Activated CD4-positive, CD25-positive, alpha-beta regulatory T cell (primary cell): Measurements from ENCODE around the gene ANXA6.
A peak's percentile ranks its signal among the peaks of the same experiment; 100 is the strongest.
"Not testable (repeated sequence)": the region's sequence is repeated elsewhere in the genome, so short reads cannot be mapped to it uniquely, and the experiment has no call there.

Experiments used
- DNase-seq, 4 experiments: peaks; one replicate each; lab custom pipeline; 2025; lab: John Stamatoyannopoulos, UW

ANXA6 gene

DNA sequence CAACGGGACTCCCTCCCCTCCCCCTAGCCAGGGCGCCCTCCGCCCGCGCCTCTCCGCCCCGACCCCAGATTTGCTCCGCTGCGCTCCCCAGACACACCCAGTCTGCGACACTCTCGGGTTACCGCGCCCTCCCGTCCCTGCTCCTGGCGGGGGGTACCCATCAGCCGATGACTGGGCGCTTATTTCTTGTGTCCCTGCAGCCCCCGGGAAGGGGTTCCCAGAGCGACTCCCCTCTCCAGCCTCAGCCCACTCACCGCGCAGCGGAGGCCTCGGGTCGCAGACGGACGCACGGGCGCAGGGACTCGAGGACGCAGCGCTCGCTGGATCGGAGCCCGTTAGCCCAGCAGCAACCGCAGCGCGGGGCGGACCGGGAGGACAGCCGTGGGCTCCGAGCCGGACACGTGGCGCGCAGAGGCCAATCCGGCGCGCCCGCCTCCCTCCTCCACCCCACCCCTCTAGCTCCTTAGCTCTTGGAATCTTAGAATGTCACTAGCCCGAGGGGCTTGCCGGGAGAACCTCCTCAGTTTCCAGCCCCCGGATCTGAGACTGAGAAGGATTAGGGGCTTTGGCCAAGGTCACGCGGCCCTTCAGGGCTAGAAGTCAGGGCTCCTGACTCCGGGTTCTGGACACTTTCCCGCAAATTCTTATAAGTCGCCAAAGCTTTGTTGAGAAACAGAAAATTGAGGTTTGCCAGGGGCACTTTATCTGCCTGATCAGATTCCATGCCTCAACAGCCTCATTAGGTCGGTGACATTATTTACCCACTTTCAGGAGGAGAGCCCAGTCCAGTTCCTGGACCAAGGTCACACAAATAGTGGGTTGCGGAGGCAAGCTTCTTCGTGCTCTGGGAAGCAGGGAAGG lies at the start of gene ANXA6:
Gene ANXA6 (minus strand): TSS at position 354 of the 861 bp plus-strand sequence. CDS start 9,878 bp downstream, outside the sequence.
- DNase-seq = peak; percentile 16 to 47 (median 31)

DNA sequence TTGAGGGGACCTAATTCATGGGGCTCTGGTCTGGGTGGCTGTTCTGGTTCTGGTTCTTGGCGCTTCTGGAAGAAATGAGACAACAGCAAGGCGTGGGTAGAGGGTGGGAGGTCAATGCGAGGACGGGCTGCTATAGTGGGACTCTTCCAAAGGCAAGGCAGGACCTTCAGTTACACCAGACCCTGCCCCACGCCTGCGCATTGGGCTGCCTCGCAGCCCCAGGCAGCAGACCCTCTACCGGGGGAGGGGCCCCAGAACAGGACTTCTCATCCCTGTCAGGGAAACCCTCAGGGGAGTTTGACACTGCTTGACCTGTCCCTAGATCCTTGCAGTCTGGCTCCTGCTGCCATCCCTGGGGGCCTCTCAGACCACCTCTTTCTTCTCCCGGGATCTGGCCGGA lies 47.8 kb upstream of the ANXA6 start:
- no peak for DNase-seq

DNA sequence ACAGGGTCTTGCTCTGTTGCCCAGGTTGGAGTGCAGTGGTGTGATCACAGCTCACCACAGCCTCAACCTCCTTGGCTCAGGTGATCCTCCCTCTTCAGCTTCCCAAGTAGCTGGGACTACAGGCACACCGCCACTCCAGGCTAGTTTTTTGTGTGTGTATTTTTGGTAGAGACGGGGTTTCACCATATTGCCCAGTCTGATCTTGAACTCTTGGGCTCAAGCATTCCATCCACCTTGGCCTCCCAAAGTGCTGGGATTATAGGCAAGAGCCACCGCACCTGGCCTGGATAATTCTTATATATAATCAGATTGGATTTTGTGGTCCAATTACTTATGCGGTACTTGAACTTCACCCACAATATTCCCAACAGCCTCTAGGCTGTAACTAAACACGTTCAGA lies 46.5 kb upstream of the ANXA6 start:
- DNase-seq = no peak

DNA sequence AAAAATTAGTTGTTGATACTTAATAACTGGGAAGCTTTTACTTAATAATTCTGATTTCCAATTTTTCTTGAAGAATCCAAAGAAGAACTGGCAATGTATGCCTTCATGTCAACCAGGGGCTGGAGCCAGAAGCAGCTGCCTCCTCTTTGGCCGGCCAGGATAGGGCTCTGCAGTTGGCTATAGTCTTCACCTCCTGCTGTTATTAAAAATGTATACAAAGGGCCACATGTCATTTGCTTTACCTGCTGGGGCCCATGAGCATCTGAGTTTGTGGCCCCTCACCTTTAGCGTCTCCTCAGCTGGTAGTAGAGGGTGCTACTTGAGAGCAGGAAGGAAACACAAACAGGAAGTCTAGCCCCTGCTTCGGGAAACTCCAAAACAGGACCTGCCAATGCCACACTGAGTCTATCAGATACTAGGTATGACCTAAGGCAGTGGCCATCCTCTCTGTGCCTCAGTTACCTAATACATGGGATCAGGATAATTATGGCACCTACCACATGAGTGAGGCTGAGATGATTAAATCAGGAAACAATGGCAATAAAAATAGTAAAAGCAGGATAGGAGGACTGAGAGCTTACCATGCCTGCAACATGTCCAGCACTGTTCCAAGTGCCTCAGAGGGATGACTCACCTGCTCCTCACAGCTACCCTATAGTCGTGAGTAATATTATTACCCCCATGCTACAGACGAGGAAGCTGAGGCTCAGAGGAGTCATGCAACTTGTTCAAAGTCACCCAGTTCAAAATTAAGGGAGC lies 45.0 kb upstream of the ANXA6 start:
- no peak for DNase-seq

DNA sequence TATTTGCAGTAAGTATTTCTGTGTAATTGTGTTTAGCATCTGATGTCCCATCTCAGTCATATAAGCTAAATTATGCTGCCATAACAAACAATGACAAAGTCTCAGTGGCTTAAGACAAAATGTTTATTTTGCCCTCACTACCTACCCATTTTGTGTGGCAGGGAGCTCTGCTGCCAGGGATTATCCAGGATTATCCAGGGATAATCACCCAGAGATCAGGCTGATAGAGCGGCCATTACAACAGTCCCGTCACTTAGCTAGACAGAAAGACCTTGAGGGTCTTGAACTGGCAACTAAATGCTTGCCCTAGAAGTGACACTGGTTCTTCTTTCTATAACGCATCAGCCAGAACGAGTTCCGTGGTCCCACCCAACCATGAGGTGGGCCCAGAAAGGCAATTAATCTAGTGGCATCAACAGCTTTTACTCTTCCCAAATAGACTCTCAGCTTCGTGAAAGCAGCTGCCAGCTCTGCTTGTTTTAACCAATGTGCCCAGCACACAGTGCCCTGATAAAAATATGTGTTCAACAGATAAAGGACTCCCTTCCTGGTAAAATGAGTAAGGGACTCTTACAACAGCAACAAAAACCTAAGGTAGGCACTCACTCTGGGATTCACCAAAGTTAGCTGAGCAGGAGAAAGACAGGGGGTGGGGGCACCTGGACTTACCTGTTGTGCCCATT lies 43.5 kb upstream of the ANXA6 start:
- no peak for DNase-seq

DNA sequence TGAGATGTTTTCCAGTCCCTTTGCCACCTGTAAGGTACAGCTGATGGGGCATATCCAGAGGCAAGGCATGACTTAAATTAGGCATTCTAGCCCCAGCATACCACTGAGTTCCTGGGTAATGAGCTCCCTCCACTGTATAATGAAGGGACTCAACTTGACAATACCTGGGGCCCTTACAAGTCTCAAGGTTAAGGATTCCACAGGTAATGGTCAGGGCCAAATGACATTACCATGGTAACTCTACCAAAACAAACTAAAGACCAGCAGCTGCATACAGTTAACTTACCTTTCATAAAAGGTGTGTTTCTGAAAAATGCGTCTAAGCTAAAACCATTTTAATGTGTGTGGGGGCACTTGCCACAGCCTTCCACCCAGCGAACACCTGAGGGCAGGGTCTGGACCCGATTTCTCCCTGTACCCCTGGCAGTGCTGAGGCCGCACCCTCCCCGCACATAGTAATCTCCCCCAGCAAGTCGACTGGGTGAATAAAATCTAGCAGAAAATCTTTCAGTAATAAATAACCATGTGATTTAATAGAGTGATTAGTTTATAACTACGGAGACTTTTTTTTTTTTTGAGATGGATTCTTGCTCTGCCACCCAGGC lies 42.1 kb upstream of the ANXA6 start:
- DNase-seq = no peak

DNA sequence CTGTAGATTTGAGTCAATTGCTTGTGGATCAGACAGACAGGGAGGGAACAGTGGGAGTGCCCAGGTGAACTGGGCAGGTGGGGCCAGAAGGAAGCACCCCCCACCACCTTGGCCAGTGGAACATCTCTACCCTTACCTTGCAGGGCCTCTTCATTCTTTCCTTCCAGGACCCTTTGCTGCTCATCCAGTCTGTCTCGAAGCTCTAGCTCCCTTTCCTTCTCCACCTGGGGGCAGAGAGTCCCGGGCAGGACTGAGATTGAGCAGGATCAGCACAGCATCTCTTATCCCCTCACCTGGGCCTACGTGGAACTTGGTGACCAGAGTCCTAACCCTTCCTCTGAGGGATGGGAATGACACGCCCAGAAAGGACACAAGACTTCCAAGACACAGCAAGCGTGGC lies 41.3 kb upstream of the ANXA6 start:
- no peak for DNase-seq

DNA sequence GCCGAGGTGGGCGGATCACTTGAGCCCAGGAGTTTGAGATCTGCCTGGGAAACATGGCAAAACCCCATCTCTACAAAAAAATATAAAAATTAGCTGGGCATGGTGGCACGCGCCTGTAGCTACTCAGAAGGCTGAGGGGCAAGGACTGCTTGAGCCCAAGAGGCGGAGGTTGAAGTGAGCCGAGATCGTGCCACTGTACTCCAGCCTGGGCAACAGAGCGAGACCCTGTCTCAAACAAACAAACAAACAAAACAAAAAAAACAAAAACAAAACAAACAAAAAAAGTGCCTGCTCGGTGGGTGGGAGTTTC lies 39.7 kb upstream of the ANXA6 start:
- not testable (repeated sequence) for DNase-seq

DNA sequence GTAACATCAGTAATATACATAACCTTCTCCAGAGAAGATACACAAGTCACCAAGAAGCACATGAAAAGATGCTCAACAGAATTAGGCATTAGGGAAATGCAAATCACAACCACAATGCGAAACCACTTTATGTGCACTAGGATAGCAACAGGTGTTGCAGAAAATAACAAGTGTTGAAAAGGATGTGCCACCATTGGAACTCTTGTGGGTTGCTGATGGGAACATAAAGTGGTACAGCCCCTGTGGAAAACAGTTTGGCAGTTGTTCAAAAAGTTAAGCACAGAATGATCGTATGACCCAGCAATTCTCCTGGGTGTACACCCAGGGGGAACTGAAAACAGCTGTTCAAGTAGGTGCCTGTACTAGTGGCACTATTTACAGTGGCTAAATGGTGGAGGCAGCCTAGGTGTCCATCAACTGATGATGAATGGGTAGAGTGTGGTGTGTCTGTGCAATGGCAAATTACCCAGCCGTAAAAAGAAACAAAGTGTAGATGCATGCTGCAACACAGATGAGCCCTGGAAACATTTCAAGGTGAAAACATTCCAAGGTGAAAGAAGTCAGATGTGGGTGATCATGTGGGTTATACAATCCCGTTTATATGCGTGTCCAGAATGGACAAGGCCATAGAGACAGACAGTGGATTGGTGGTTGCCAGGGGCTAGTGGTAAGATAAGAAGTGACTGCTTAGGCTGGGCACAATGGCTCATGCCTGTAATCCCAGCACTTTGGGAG lies 39.1 kb upstream of the ANXA6 start:
- no peak for DNase-seq

DNA sequence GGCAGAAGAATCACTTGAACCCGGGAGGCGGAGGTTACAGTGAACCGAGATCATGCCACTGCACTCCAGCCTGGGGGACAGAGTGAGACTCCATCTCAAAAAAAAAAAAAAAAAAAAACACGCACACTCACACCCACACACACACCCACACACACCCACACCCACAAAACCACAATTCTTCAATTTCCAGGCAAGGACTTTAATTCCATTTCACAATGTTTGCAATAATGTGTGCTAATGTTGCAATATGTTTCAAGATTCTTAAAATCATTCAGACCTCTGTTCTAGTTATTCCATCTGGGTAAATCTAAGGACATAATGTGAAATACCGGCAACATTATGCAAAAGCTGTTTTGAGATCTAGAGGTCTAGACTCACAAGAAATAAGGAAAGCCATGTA lies 38.0 kb upstream of the ANXA6 start:
- DNase-seq = no peak

DNA sequence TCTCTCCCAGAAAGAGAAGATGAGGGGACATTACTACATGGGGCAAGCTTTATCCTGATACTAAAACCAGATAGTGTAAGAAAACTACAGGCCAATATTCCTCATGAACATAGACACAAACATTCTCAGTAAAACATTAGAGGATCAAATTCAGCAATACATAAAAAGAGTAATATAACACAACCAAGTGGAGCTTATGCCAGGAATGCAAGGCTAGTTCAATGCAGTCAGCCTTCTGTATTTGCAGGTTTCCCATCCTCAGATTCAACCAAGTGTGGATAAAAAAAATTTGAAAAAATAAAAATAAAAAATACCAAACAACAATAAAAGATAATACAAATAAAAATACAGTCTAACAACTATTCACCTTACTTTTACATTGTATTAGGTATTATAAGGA lies 35.0 kb upstream of the ANXA6 start:
- no peak for DNase-seq

DNA sequence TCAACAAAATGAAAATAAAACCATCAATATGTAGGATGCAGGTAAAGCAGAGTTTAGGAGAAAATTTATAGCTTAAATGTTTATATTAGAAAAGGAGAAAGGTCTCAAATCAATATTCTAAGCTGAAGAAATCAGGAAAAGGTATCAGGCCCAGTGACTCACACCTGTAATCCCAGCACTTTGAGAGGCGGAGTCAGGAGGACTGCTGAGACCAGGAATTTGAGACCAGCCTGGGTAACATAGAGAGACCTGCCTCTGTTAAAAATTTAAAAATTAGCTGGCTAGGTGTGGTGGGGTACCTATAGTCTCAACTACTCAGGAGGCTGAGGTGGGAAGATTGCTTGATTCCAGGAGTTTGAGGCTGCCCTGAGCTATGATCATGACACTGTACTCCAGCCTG lies 34.1 kb upstream of the ANXA6 start:
- DNase-seq = no peak

DNA sequence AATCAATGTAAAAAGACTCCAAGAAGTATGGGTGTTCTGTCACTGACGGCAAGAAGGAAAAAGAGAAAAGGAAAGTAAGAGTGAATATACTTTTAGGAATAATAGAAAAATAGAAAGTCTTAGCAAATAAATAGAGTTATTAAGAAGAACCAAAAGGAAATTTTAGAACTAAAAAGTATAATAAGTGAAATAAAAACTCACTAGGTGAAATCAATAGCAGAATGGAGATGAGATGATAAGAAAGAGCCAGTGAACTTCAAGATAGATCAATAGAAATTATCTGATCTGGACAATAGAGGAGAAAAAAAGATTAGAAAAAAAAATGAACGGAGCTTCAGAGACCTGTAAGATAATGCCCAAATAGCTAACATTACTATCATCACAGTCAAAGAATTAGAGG lies 31.6 kb upstream of the ANXA6 start:
- no peak for DNase-seq

DNA sequence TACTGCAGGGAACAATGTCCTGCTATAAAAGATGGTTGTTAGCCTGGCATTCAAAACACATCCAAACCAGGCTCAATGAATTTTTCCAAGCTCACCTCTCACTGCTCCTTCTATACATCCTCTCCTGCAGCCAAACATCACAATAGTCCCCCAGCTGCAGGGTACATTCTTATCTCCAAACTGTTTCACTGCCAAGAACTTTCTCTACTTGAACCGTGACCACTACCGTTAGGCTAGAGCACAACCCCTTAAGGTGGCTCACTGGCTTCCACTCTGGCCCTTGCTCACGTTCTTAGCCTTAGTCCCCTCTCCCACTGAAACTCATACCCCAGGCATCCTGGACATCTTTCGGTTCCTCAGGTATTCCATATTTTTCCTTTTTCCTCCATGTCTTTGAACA lies 29.0 kb upstream of the ANXA6 start:
- no peak for DNase-seq

DNA sequence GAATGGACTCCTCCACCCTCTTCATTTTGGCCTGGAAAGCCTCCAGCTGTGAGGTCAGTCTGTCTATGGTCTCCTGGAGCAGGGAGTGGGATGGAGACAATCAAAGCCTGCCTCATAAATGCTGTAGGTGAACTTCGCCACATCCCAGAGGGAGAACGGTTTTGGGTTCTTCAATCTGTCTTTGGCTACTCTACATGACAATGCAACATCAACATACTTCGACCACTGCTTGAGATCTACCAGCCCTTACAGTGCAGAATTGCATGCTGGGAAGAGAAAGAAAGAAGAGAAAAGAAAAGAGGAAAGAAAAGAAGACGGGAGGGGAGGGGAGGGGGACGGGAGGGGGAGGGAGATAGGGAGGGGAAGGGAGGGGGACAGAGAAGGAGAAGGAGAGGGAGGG lies 28.5 kb upstream of the ANXA6 start:
- no peak for DNase-seq

DNA sequence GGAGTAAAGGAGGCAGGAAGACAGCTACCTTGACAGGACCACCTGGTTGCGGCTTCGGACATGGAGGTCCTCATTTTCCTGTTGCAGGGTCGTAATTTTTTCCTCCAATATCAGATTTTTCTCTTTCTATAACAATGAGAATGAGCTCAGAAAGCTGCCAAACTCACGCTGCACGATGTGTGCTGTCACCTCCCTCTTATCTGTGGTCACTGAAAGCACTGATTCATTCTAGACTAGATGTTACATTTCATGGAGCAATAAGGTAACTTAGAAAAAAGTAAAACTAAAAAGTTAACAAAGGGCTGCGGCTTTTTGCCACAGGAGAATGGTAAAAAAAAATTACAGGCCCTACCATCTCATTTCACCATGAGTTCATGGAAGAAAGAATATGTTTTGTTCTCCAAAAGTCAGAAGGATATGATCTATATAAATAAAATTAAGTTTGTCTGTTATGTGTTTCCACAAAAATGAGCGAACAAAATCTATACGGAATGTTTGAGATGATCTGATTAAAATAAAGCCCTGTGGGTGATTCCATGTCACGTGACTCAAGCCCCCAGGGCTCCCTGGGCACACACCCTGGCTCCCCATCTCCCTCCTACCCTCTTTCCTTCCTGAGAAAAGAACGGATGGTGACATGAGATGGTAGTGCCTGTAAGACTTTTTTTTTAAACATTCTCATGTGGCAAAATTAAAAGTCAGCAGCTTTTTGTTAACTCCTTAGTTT lies 26.9 kb upstream of the ANXA6 start:
- no peak for DNase-seq

DNA sequence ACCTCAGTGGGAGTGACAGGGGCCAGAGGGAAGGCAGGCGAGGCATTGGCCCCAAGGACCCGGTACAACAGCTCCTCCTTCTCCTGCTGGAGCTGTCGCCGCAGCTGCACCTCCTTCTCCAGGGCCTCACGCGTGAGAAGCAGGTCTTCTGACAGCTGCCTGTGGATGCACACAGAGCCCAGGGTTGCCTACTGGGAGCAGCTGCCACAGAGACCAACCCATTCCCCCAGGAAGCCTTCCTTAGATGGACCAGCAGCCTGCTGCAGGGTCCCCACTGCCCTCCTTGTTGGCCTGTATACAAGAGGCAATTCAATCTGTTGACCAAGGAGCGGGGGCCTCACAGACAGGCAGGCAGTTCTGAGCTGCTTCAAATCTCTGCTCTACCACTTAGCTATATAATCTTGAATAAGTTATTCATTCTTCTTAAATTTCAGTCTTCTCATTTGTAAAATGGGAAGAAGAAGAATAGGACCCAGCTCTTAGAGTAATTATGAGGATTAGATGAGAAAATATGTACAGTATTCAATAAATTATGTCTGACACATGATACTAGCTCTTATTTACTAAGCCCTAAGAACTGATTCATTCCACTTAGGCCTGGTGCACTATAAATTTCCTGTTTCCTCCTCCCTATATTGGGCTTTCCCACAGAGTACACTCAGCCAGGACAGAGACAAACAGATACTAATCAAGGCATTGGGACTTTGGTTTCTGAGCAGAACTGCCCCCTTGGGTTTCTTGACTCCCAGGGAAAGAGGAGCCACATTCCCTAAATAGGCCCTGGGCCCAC lies 26.1 kb upstream of the ANXA6 start:
- no peak for DNase-seq

DNA sequence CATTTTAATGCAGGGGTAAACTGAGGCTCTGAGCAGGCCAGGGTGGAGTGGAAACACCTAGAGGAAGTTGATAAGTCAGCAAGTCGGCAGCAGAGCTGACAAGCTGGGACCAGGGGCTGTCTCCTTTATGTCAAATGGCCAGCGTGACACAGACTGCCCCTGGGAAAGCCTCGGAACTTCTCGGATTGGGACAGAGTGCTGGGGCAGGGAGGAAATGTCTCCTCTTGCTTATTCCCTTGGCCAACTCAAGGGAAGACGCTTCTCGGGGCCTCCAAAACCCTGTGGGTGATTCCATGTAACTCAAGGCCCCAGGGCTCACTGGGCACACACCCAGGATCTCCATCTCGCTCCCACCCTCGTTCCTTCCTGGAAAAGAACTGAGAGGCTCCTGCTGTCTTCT lies 25.4 kb upstream of the ANXA6 start:
- DNase-seq = no peak

DNA sequence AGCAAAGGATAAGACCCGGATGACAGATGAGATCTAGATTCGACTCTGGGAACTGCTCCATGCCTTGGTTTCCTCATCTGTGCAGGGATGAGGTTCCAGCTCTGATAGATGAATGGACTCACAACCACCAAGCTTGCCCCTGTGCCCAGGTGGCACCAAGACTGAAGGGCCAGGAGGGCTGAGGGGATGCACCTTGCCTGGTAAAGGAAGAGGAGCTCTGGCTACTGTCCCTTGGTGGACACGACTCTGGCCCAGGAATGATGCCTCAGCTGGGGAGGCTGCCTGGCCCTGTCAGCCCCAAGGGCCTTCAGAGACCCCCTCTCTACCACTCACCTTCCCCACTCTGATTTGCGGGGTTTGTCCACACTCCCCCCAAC lies 24.9 kb upstream of the ANXA6 start:
- DNase-seq = no peak

DNA sequence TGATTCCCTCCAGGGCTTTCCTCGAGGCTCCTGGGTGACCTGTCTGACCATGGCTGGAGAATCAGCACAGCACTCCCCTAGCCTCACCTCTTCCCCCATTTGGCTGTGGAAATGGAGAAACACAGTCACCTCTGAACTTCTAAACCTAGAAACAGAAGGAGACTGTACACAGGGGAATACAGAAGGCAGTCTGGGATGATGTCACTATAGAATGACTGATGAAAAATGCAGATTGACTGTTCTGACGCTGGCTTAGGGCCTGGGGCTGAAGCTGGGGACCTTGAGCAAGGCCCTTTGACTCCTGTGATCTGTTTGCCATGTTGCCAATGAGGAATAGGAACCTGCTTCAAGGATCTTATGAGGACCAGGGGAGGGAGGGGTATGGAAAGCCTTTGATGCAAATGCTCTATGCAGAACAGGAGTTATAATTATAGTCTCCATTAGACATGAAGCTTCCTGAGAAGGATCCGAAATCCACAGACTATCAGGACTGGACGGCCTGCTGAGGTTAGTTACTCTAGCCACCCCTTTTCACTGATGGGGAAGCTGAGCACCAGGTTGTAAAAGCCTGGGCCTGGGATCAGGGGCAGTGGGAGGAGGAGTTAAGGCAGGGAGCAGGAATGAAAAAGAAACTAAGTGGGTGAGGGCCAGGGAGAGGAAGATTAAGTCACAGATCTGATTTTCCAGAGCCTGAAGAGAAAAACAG lies 24.4 kb upstream of the ANXA6 start:
- no peak for DNase-seq
